ENCODE results near the gene DNAJB8. TPM values are rescaled to one million over a fixed set of nuclear protein-coding genes. Genes with fewer than 3 reads are reported as not detected.

DNAJB8 gene
- total RNA-seq, 4 donors from 2014 or later: not detected

DNA sequence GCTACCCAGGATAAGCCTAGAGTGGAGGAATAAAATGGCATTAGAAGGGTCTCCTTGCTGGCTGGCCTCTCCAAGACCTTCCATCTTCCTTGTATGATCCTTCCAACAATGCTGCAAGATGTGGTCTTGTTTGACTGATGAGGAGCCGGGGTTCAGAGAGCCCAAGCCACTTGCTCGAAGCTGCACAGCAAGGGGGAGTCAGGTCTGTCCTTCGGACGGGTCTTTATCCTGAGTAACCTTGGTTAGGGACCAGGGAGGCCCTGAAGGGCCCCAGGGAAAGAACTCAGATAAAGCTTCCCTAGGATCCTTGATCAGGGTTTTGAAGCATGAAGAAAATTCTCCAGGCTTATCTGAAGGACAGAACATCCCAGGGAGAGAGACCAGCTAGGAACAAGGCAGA, 7.0 kb upstream of the DNAJB8 start:
- WGBS, 2 donors: 41 to 71% methylated on average over 4 of the region's 4 CpGs
- intact Hi-C loops (cut with DNase I): no loop called here
- TF ChIP-seq POLR2A (IDR thresholded peaks at IDR 0.05) (no peak), CTCF (IDR thresholded peaks at IDR 0.05) (no peak)
- Histone ChIP-seq H3K27ac (no peak overlapping the region), H3K36me3 (no peaks in the 10 kb centered on the region), H3K4me1 (no peaks in the 10 kb centered on the region), H3K27me3 (no peaks in the 10 kb centered on the region), H3K4me3 (replicated peaks in 1 of 3) (no peak overlapping the region), H3K9me3 (no peaks in the 10 kb centered on the region)
- no peak for DNase-seq

- TF ChIP-seq CTCF (IDR thresholded peaks at IDR 0.05) (no peak), POLR2A (IDR thresholded peaks at IDR 0.05) (no peak)
- Histone ChIP-seq H3K4me1 (no peaks in the 10 kb centered on the region), H3K9me3 (no peaks in the 10 kb centered on the region), H3K27ac (no peak overlapping the region), H3K36me3 (no peaks in the 10 kb centered on the region), H3K4me3 (replicated peaks in 1 of 3) (no peak overlapping the region), H3K27me3 (no peaks in the 10 kb centered on the region)
- intact Hi-C loops (cut with DNase I): no loop called here
- WGBS, 2 donors: 18 to 39% methylated on average over 5 to 6 of the region's 6 CpGs
- no peak for DNase-seq
Measured at GRCh38 chr3:128473180-128473519, 6.5 kb upstream of the DNAJB8 start.

DNA sequence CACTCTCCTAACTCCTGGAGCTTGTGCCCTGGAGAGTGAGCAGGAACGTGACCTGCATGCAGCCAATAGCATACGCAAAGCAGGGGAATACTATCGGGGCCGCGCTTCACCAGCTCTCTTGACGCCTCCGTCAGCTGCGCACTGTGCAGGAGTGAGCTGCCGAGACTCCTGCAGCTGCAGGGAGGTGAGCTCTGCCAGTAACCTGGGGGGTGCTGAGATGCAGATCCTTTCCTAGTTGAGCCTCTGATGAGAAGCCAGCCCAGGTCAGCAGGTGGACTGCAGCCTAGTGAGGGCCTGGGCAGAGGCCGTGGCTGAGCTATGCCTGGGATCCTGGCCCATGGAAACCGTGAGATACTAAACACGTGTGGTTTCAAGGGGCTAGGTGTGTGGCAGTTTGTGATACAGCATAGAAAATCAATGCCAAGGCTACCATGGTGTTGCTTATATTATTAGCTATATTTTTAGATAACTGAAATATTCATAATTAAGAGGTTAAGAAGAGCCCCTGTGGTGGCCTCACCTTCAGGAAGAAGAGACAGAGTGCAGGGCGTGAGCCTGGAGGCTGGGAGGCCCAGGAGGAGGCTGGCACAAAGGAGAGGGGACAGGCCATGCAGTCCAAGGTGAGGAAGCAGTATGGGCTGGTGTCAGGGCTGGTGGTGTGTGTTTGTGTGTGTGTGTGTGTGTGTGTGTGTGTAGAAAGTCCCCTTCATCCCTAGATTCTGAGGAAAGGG, 5.9 kb upstream of the DNAJB8 start:
- Histone ChIP-seq H3K4me1 (no peaks in the 10 kb centered on the region), H3K36me3 (no peaks in the 10 kb centered on the region), H3K27ac (no peak overlapping the region), H3K27me3 (no peaks in the 10 kb centered on the region), H3K9me3 (no peaks in the 10 kb centered on the region), H3K4me3 (replicated peaks in 1 of 3) (no peak overlapping the region)
- 68 to 71% methylated on average over 6 to 13 of the region's 13 CpGs for WGBS, 2 donors
- intact Hi-C loops (cut with DNase I): no loop called here
- TF ChIP-seq POLR2A (IDR thresholded peaks at IDR 0.05): no peak
- DNase-seq: no peak

GRCh38 chr3:128471720-128472119, 5.0 kb upstream of the DNAJB8 start:
- TF ChIP-seq POLR2A (IDR thresholded peaks at IDR 0.05): no peak
- no peak for TF ChIP-seq CTCF (IDR thresholded peaks at IDR 0.05)
- intact Hi-C loops (cut with DNase I): no loop called here
- no peaks in the 10 kb centered on the region for H3K36me3 ChIP-seq
- H3K4me3 ChIP-seq (replicated peaks in 1 of 3): no peak overlapping the region
- WGBS, 2 donors: 80 to 86% methylated on average over 3 of the region's 3 CpGs
- no peaks in the 10 kb centered on the region for H3K9me3 ChIP-seq
- no peak overlapping the region for H3K27ac ChIP-seq
- H3K4me1 ChIP-seq: no peaks in the 10 kb centered on the region
- no peaks in the 10 kb centered on the region for H3K27me3 ChIP-seq
- no peak for DNase-seq

- H3K4me3 ChIP-seq (replicated peaks in 1 of 3): no peak overlapping the region
- H3K36me3 ChIP-seq: no peaks in the 10 kb centered on the region
Measured at GRCh38 chr3:128471110-128471509, 4.4 kb upstream of the DNAJB8 start.

More at GRCh38 chr3:128471110-128471509, 4.4 kb upstream of the DNAJB8 start:
- intact Hi-C loops (cut with DNase I): no loop called here
- TF ChIP-seq CTCF (IDR thresholded peaks at IDR 0.05) (no peak), POLR2A (IDR thresholded peaks at IDR 0.05) (no peak)
- H3K27ac ChIP-seq: no peak overlapping the region
- H3K9me3 ChIP-seq: no peaks in the 10 kb centered on the region
- no peak for DNase-seq
- no peaks in the 10 kb centered on the region for H3K27me3 ChIP-seq
- WGBS, 2 donors: 75 to 83% methylated on average over 2 of the region's 2 CpGs
- H3K4me1 ChIP-seq: no peaks in the 10 kb centered on the region
